ENCODE results near the gene EEF1A2. TPM values are rescaled to one million over a fixed set of nuclear protein-coding genes. Genes with fewer than 3 reads are reported as not detected.
A peak's percentile ranks its signal among the peaks of the same experiment; 100 is the strongest.

The EEF1A2 gene
- total and polyA plus RNA-seq, 2 of the 4 experiments (the other 2 are of a cell fraction): 1.3 to 4.6 TPM

DNA sequence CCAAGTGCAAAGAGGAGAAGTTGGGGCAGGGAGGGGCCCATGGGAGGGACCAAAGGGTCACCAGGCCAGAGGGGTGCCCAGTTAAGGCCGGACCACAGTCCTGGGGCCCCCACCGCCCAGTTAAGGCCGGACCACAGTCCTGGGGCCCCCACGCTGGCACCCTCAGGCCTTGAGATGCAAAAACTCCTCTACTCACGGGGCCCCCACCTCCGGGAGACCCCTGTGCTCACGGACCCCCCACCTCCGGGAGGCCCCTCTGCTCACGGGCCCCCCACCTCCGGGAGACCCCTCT lies 43.4 kb downstream of the EEF1A2 start (continued):
- TF ChIP-seq NFE2L2 (IDR thresholded peaks at IDR 0.05; ENCODE audit: low read depth, low read length) (no peak), MAFK (IDR thresholded peaks at IDR 0.05; ENCODE audit: low read depth, low read length) (no peak), POLR2A (IDR thresholded peaks at IDR 0.05; ENCODE audit: low read depth, low read length) (no peak), CHD1 (IDR thresholded peaks at IDR 0.05; ENCODE audit: low read depth, low read length) (no peak)
- TF ChIP-seq, protein P1, sequence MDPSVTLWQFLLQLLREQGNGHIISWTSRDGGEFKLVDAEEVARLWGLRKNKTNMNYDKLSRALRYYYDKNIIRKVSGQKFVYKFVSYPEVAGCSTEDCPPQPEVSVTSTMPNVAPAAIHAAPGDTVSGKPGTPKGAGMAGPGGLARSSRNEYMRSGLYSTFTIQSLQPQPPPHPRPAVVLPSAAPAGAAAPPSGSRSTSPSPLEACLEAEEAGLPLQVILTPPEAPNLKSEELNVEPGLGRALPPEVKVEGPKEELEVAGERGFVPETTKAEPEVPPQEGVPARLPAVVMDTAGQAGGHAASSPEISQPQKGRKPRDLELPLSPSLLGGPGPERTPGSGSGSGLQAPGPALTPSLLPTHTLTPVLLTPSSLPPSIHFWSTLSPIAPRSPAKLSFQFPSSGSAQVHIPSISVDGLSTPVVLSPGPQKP (IDR thresholded peaks at IDR 0.05; ENCODE audit: borderline replicate concordance, low read depth, low read length): no peak

DNA sequence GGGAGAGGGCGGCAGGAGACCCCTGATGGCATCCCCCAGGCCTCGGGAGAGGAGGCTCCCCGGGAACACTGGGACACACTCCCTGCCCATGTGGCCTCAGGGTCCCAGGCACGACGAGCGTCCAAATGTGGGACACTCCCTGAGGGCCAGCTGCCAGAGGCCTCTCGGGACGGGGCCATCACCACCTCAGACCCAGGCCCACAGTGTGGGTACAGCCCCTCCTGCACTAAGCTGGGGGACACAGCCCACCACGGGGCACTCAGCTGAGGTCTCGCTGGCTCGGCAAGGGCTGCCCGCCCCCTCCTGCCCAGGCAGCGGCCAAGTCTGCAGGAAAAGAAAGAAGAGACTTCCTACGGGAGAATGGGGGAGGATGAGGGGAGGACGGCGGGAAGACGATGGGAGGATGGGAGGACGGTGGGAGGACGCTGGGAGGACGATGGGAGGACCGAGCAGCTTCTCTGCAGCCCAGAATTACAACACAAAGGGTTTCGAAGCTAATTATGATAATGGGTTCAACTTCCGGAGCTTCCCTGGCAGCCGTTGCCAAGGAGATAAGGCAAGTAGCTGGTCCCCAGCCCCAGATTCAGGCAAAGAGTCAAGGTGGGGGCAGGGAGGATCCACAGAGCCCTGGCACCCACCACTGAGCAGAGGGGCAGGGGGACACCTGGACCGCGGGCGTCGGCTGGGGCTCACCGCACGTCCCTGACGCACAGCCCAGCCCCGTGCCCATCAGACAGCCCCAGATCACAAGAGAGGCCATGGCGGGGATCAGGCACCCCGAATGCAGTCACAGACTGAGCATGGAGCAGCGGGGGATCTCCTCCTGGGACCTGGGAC lies 43.9 kb downstream of the EEF1A2 start:
- 20% methylated on average over 15 of the region's 35 CpGs; no CpG with 5 or more reads in 1 of the 2 experiments for WGBS, 2 experiments (ENCODE audit: extremely low coverage in 2 of 2, insufficient read length in 1 of 2)
- Histone ChIP-seq H3K9me1 (ENCODE audit: insufficient read depth, low read length) (no peaks in the 10 kb centered on the region), H3K36me3 (ENCODE audit: control insufficient read depth, insufficient read depth, low read length) (no peaks in the 10 kb centered on the region), H3K27me3 (ENCODE audit: control insufficient read depth, insufficient read depth, low read length) (peaks cover 40% of the 10 kb centered on the region; the same call in 1 of the 2 replicates), H4K5ac (ENCODE audit: low read depth, low read length) (no peak overlapping the region), H4K91ac (ENCODE audit: insufficient read depth, low read depth, low read length) (no peak overlapping the region), H3K18ac (ENCODE audit: low read depth, low read length) (no peak overlapping the region), H3K4ac (ENCODE audit: low read depth, low read length) (no peak overlapping the region), H3K4me1 (ENCODE audit: control insufficient read depth, insufficient read depth, low read length) (no peaks in the 10 kb centered on the region), H3K56ac (ENCODE audit: extremely low read depth, insufficient read depth, low read length) (no peak overlapping the region), H3K4me2 (ENCODE audit: low read depth, low read length) (no peak overlapping the region), H2BK20ac (ENCODE audit: low read depth, low read length) (no peak overlapping the region), H3K79me1 (ENCODE audit: low read depth in 1 of 2, low read length in 2 of 2) (no peaks in the 10 kb centered on the region), H3K9me3 (ENCODE audit: control insufficient read depth, insufficient read depth, low read length) (no peaks in the 10 kb centered on the region), H4K8ac (ENCODE audit: low read depth in 2 of 2, low read length in 2 of 2) (no peak overlapping the region), H2AK9ac (replicated peaks; ENCODE audit: low read depth, low read length, poor library complexity) (no peak overlapping the region), H3K14ac (replicated peaks; ENCODE audit: low read depth, low read length) (no peak overlapping the region), H2BK5ac (ENCODE audit: low read depth, low read length, poor library complexity, severe bottlenecking) (no peak overlapping the region), H2AK5ac (ENCODE audit: low read depth, low read length) (no peak overlapping the region), H4K20me1 (ENCODE audit: insufficient read depth, low read length) (no peaks in the 10 kb centered on the region), H3K4me3 (ENCODE audit: insufficient read depth, low read depth, low read length) (no peak overlapping the region), H2BK120ac (ENCODE audit: low read depth, low read length) (no peak overlapping the region), H2BK15ac (ENCODE audit: low read depth, low read length) (no peak overlapping the region), H3K27ac (ENCODE audit: insufficient read depth, low read length) (no peak overlapping the region), H3K9ac (ENCODE audit: low read depth, low read length) (no peak overlapping the region), H2AFZ (replicated peaks; ENCODE audit: low read length, poor library complexity) (peak overlapping the region; percentile 64), H3K23ac (ENCODE audit: low read depth, low read length) (no peak overlapping the region)
- POLR2A ChIA-PET (ENCODE audit: unreplicated experiment): no interaction called here
- CTCF ChIA-PET: no interaction called here
- intact Hi-C loops (cut with micrococcal nuclease): no loop called here
- BruUV-seq (replicated peaks): no TSS peak
- dilution Hi-C loops (cut with HindIII; ENCODE audit: low sequenced_read_pairs, unreplicated experiment): no loop called here
- in situ Hi-C loops (cut with MboI; ENCODE audit: low sequenced_read_pairs): no loop called here
- no peak for ATAC-seq (ENCODE audit: low read depth)
- DNase-seq: no peak
- TF ChIP-seq RFX5 (IDR thresholded peaks at IDR 0.05; ENCODE audit: low read depth, low read length) (no peak), CHD1 (IDR thresholded peaks at IDR 0.05; ENCODE audit: low read depth, low read length) (no peak), FOS (IDR thresholded peaks at IDR 0.05; ENCODE audit: low read depth, low read length) (no peak), SMC3 (IDR thresholded peaks at IDR 0.05; ENCODE audit: low read depth, low read length) (no peak), RAD21 (IDR thresholded peaks at IDR 0.05; ENCODE audit: low read length) (no peak), BHLHE40 (IDR thresholded peaks at IDR 0.05; ENCODE audit: low read depth, low read length) (no peak), MXI1 (IDR thresholded peaks at IDR 0.05; ENCODE audit: borderline replicate concordance, low read depth, low read length) (no peak), RCOR1 (IDR thresholded peaks at IDR 0.05; ENCODE audit: insufficient replicate concordance, low read length) (no peak), MAFK (IDR thresholded peaks at IDR 0.05; ENCODE audit: low read depth, low read length) (no peak), CEBPB (IDR thresholded peaks at IDR 0.05; ENCODE audit: low read depth, low read length) (no peak), NFE2L2 (IDR thresholded peaks at IDR 0.05; ENCODE audit: low read depth, low read length) (no peak)
- TF ChIP-seq, protein P2, sequence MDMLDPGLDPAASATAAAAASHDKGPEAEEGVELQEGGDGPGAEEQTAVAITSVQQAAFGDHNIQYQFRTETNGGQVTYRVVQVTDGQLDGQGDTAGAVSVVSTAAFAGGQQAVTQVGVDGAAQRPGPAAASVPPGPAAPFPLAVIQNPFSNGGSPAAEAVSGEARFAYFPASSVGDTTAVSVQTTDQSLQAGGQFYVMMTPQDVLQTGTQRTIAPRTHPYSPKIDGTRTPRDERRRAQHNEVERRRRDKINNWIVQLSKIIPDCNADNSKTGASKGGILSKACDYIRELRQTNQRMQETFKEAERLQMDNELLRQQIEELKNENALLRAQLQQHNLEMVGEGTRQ (IDR thresholded peaks at IDR 0.05; ENCODE audit: low read depth, low read length): no peak
- TF ChIP-seq, protein P1 (IDR thresholded peaks at IDR 0.05; ENCODE audit: borderline replicate concordance, low read depth, low read length): no peak

All from IMR-90 (cell line).